ENCODE results near the gene WBP2. TPM values are rescaled to one million over a fixed set of nuclear protein-coding genes. Genes with fewer than 3 reads are reported as not detected.
A peak's percentile ranks its signal among the peaks of the same experiment; 100 is the strongest.

The WBP2 gene
- total and polyA plus RNA-seq, 2 of the 13 experiments (the other 11 are each of a cell fraction or from before 2014, with no cell fraction given), result 29.2 to 29.5 TPM

DNA sequence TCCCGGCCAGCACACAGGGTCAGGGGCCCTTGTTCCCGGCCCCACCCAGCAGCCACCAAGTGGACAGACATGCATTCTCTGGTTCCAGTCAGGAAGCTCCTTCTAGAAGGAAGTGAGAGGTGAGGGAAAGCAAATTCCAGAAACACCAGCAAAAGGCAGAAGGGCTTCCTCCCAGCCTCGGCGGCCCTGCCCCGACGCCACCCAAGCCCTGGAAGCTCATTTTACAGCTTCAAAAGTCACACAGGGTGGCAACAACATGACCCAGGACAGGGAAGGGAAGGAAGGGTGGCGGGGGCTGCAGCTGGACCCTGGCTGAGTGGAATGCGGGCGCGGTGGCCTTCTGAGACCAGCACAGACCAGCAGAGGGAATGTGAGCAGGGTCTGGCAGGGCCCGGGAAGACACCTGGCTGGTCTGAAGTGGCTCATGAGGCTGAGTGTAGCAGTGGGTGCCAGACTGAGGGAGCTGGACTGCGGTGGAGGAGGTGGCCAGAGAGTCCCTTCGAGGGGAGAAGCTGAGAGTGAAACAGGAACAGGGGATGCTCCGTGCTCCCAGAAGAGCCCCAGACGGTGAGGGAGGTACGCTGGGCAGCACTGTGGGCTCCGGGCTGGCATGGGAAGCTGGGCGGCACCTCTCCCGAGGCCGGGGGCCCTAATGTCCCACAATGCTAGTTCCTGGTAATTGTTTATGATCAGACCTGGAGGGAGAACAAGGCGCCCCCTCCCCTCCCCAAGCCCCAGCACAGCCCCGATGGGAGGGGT, 9.0 kb downstream of the WBP2 start (continued):
- peak; percentile 7 for TF ChIP-seq AGO2 (optimal IDR thresholded peaks at IDR 0.05; ENCODE audit: low read depth, low read length)
- TF ChIP-seq, protein P1, sequence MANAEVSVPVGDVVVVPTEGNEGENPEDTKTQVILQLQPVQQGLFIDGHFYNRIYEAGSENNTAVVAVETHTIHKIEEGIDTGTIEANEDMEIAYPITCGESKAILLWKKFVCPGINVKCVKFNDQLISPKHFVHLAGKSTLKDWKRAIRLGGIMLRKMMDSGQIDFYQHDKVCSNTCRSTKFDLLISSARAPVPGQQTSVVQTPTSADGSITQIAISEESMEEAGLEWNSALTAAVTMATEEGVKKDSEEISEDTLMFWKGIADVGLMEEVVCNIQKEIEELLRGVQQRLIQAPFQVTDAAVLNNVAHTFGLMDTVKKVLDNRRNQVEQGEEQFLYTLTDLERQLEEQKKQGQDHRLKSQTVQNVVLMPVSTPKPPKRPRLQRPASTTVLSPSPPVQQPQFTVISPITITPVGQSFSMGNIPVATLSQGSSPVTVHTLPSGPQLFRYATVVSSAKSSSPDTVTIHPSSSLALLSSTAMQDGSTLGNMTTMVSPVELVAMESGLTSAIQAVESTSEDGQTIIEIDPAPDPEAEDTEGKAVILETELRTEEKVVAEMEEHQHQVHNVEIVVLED (CRISPR knock-in tag; IDR thresholded peaks at IDR 0.05; ENCODE audit: borderline replicate concordance), result 0 out of 2 replicates have a peak, but pooled peaks have one; percentile 4
- TF ChIP-seq, protein P2, sequence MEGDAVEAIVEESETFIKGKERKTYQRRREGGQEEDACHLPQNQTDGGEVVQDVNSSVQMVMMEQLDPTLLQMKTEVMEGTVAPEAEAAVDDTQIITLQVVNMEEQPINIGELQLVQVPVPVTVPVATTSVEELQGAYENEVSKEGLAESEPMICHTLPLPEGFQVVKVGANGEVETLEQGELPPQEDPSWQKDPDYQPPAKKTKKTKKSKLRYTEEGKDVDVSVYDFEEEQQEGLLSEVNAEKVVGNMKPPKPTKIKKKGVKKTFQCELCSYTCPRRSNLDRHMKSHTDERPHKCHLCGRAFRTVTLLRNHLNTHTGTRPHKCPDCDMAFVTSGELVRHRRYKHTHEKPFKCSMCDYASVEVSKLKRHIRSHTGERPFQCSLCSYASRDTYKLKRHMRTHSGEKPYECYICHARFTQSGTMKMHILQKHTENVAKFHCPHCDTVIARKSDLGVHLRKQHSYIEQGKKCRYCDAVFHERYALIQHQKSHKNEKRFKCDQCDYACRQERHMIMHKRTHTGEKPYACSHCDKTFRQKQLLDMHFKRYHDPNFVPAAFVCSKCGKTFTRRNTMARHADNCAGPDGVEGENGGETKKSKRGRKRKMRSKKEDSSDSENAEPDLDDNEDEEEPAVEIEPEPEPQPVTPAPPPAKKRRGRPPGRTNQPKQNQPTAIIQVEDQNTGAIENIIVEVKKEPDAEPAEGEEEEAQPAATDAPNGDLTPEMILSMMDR (CRISPR knock-in tag; IDR thresholded peaks at IDR 0.05), result 0 out of 2 replicates have a peak, but pooled peaks have one; percentile 6
- TF ChIP-seq, protein P3, sequence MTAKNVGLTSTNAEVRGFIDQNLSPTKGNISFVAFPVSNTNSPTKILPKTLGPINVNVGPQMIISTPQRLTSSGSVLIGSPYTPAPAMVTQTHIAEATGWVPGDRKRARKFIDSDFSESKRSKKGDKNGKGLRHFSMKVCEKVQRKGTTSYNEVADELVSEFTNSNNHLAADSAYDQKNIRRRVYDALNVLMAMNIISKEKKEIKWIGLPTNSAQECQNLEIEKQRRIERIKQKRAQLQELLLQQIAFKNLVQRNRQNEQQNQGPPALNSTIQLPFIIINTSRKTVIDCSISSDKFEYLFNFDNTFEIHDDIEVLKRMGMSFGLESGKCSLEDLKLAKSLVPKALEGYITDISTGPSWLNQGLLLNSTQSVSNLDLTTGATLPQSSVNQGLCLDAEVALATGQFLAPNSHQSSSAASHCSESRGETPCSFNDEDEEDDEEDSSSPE (CRISPR knock-in tag; IDR thresholded peaks at IDR 0.05), result peak; percentile 14; the same call in 1 of the 2 replicates
- TF ChIP-seq ZNF572 (CRISPR knock-in tag; IDR thresholded peaks at IDR 0.05), result 0 out of 2 replicates have a peak, but pooled peaks have one; percentile 22
- TF ChIP-seq SRSF1 (optimal IDR thresholded peaks at IDR 0.05; ENCODE audit: low read depth, low read length), result peak; percentile 4
- peak; percentile 6; the same call in 1 of the 2 replicates for TF ChIP-seq ZNF335 (CRISPR knock-in tag; IDR thresholded peaks at IDR 0.05)
- TF ChIP-seq U2AF1 (optimal IDR thresholded peaks at IDR 0.05; ENCODE audit: low read depth, low read length), result no peak

Data from HepG2 (cell line).